Panc1 (cell line): ENCODE data around the gene SYT11.

Source experiments
- CTCF ChIP-seq: fragments of 450-650 bp; IDR thresholded peaks from 2 replicates; pipeline ENCODE4 v1.5.1; 2017; ENCODE audit warnings: mild to moderate bottlenecking
- POLR2AphosphoS5 ChIP-seq: IDR thresholded peaks from 2 replicates; pipeline ENCODE4 v1.6.1; 2012; ENCODE audit warnings: mild to moderate bottlenecking, low read depth, low read length, moderate library complexity
- SIN3A ChIP-seq: IDR thresholded peaks from 2 replicates; pipeline ENCODE4 v1.6.1; 2012; ENCODE audit warnings: low read depth, mild to moderate bottlenecking, low read length, moderate library complexity, borderline replicate concordance; ENCODE audit not compliant: insufficient read depth
- TCF7L2 ChIP-seq: IDR thresholded peaks from 2 replicates; pipeline ENCODE4 v1.6.1; 2011; ENCODE audit warnings: mild to moderate bottlenecking, low read depth, low read length, inconsistent platforms
- TF ChIP-seq, protein P1 (sequence below), 2 experiments: IDR thresholded peaks; 2 replicates each; pipeline ENCODE4 v1.6.1; 2011 to 2012; ENCODE audit warnings: low read depth in 2 of 2, control low read depth in 1 of 2, low read length in 1 of 2, mild to moderate bottlenecking in 1 of 2, moderate library complexity in 1 of 2; ENCODE audit not compliant: insufficient read depth in 1 of 2

DNA sequence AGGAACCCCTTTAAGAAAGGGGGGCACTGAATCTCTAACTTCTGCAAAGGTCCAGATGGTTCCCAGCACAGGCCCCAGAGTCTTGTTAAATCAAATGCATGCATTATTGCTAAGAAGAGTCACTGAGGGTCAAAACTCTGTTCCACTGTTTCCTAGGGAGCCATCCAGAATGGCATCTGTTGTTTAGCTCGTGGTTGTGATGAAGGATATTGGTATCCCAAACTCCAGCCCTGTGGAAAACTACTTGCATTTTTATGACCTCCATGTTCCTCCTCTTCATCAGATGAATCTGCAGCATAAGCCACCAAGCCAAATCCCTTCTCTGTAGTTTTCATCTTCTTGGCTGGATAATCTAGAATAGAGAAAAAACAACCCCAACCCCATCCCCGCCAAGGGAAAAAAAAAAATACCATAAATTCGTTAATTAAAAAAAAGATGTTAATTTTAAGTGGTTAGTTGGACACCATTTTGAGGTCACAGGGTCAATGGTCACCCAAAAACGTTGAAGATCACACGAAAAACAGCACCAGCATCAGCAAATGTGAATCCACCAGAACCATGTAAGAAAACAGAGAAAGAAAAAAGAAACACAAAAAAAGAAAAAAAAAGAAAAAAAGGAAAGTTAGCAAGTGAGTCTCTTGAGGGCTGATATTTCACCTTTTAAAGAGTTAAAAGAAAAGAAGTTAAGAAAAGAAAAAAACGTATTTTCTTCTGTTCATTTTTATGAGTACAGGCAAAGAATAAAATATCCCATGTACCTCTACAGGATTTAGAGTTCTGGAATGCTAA, 54.8 kb downstream of the SYT11 start:
- TF ChIP-seq CTCF (no peak), POLR2AphosphoS5 (no peak), SIN3A (no peak), TCF7L2 (no peak)
- TF ChIP-seq, protein P1, sequence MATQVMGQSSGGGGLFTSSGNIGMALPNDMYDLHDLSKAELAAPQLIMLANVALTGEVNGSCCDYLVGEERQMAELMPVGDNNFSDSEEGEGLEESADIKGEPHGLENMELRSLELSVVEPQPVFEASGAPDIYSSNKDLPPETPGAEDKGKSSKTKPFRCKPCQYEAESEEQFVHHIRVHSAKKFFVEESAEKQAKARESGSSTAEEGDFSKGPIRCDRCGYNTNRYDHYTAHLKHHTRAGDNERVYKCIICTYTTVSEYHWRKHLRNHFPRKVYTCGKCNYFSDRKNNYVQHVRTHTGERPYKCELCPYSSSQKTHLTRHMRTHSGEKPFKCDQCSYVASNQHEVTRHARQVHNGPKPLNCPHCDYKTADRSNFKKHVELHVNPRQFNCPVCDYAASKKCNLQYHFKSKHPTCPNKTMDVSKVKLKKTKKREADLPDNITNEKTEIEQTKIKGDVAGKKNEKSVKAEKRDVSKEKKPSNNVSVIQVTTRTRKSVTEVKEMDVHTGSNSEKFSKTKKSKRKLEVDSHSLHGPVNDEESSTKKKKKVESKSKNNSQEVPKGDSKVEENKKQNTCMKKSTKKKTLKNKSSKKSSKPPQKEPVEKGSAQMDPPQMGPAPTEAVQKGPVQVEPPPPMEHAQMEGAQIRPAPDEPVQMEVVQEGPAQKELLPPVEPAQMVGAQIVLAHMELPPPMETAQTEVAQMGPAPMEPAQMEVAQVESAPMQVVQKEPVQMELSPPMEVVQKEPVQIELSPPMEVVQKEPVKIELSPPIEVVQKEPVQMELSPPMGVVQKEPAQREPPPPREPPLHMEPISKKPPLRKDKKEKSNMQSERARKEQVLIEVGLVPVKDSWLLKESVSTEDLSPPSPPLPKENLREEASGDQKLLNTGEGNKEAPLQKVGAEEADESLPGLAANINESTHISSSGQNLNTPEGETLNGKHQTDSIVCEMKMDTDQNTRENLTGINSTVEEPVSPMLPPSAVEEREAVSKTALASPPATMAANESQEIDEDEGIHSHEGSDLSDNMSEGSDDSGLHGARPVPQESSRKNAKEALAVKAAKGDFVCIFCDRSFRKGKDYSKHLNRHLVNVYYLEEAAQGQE (IDR thresholded peaks at IDR 0.05; ENCODE audit: insufficient read depth in 1 of 2, low read depth in 2 of 2, low read length in 1 of 2) = no peak
